Thyroid gland (tissue), 4 donors: ENCODE measurements around the gene RAET1E. TPM values are rescaled to one million over a fixed set of nuclear protein-coding genes. Genes with fewer than 3 reads are reported as not detected.
"Not testable (repeated sequence)": the region's sequence is repeated elsewhere in the genome, so short reads cannot be mapped to it uniquely, and the experiment has no call there.

Source experiments
- DNase-seq, 2 donors: peaks; one replicate each; pipeline ENCODE4 v3.0.0-alpha.2; 2019
- H3K27ac ChIP-seq, 3 donors: fragments of 200-600 bp; sonication (generic); 1 replicate in 2 of 3; 2 replicates in 1 of 3; pipeline ENCODE4 v1.5.1; 2016 to 2019; ENCODE audit warnings: mild to moderate bottlenecking in 1 of 3, moderate library complexity in 1 of 3
- H3K27me3 ChIP-seq: fragments of 200-600 bp; sonication (generic); one replicate; pipeline ENCODE4 v1.5.1; 2019
- H3K36me3 ChIP-seq, 2 donors: fragments of 200-600 bp; sonication (generic); one replicate each; pipeline ENCODE4 v1.5.1; 2016 to 2019
- H3K4me1 ChIP-seq, 2 donors: fragments of 200-600 bp; sonication (generic); one replicate each; pipeline ENCODE4 v1.5.1; 2017 to 2019
- H3K4me3 ChIP-seq, 3 donors: fragments of 200-600 bp; sonication (generic); replicated peaks in 1 of 3; 1 replicate in 2 of 3; 2 replicates in 1 of 3; pipeline ENCODE4 v1.5.1; 2016; ENCODE audit warnings: mild to moderate bottlenecking in 1 of 3
- H3K9me3 ChIP-seq: fragments of 200-600 bp; sonication (generic); one replicate; pipeline ENCODE4 v1.5.1; 2017
- POLR2A ChIP-seq, 2 donors: fragments of 450-650 bp; IDR thresholded peaks; one replicate each; pipeline ENCODE4 v1.6.1; 2017; ENCODE audit warnings: antibody characterized with exemption in 2 of 2, mild to moderate bottlenecking in 2 of 2, moderate library complexity in 1 of 2
- WGBS, 2 donors: methylation state at CpG; one replicate each; pipeline ENCODE4 v1.1.5; 2017; 5-methylcytosine and 5-hydroxymethylcytosine counted together
- intact Hi-C: fragments of 100-400 bp; cut with DNase I; formaldehyde crosslinking; loops from one replicate; pipeline ENCODE4 v1.15.1; 2023
- total RNA-seq, 4 donors: library from RNA; depleted of rRNA; stranded (reverse); fragments of >200 nt; gene quantifications; one replicate each; pipeline ENCODE4 v1.2.3, GENCODE V29; 2016
- TF ChIP-seq, protein P1 (sequence below), 6 experiments: fragments of 200-600 bp in 3 of 6; fragments of 450-650 bp in 3 of 6; sonication (generic) in 3 of 6; IDR thresholded peaks; one replicate each; pipeline ENCODE4 v1.5.1; 2016 to 2019; ENCODE audit warnings: antibody characterized with exemption in 6 of 6, mild to moderate bottlenecking in 2 of 6, inconsistent platforms in 1 of 6, moderate library complexity in 1 of 6

The RAET1E gene
- total RNA-seq, 4 donors from 2014 or later: 1.7 TPM; not detected in 3

DNA sequence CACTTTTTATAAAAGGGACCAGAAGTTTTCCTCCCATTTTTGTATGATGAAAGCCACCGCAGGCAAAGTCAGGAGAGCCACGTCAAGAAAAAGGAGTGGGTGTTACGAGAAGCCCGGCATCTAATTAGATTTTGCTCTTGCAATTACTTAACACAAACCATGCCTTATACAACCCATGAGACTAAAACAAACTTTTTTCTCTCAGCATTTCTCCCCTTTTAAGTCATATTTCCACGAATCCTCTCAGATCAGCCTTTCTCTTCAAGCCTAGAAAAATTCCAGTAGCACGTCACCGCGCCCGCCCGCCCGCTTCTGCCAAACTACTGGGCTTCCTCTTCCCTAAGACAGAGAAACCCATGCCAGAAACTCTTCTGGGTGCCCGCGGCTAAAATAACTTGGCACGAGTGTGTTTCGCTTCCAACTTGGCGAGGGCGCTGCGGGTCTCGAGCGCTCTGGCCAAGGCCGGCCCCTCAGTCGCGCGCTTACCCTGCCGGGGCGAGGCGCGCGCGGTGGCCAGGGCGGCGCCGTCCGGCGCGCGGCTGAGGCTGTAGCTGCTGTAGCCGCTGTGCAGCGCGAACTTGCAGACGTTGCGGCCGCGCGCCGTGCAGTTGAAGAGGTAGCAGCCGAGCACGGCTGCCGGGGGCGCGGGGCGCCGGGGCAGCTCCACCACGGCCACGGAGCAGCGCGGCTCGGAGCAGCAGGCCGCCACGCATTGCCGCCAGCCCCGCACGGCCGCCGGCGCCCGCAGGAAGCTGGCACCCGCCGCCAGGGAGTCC lies 34.8 kb downstream of the RAET1E start:
- 1 to 3% methylated on average over 13 to 15 of the region's 69 CpGs for WGBS, 2 donors
- no peaks in the 10 kb centered on the region for H3K9me3 ChIP-seq
- H3K4me1 ChIP-seq: peaks cover 26 to 31% of the 10 kb centered on the region in 2 donors
- TF ChIP-seq, protein P1, sequence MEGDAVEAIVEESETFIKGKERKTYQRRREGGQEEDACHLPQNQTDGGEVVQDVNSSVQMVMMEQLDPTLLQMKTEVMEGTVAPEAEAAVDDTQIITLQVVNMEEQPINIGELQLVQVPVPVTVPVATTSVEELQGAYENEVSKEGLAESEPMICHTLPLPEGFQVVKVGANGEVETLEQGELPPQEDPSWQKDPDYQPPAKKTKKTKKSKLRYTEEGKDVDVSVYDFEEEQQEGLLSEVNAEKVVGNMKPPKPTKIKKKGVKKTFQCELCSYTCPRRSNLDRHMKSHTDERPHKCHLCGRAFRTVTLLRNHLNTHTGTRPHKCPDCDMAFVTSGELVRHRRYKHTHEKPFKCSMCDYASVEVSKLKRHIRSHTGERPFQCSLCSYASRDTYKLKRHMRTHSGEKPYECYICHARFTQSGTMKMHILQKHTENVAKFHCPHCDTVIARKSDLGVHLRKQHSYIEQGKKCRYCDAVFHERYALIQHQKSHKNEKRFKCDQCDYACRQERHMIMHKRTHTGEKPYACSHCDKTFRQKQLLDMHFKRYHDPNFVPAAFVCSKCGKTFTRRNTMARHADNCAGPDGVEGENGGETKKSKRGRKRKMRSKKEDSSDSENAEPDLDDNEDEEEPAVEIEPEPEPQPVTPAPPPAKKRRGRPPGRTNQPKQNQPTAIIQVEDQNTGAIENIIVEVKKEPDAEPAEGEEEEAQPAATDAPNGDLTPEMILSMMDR (IDR thresholded peaks at IDR 0.05): no peak
- peak in 1 of 2 donors; percentile 76 for TF ChIP-seq POLR2A (IDR thresholded peaks at IDR 0.05)
- peak; percentile 92 to 93 for DNase-seq
- H3K36me3 ChIP-seq: no peaks in the 10 kb centered on the region
- intact Hi-C loops: loop anchor here (10.0 kb wide), 1 partner anchor 298 kb away; the partner anchor contains the start of gene GINM1
- H3K27ac ChIP-seq: peak overlapping the region; percentile 82 to 98 (median 91)
- H3K27me3 ChIP-seq: no peaks in the 10 kb centered on the region
- H3K4me3 ChIP-seq: peak overlapping the region; percentile 3 to 84 (median 73)

DNA sequence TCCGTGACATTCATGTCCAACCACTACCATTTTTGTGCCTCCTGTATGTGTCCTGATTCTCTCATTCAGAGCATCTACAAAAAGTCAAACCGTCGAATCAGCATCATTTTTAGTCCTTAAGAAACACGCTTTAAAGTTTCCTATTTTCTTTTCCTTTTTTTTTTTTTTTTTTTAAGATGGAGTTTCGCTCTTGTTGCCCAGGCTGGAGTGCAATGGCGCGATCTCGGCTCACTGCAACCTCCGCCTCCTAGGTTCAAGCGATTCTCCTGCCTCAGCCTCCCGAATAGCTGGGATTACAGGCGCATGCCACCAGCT lies 35.5 kb downstream of the RAET1E start:
- not testable (repeated sequence) for H3K9me3 ChIP-seq, H3K36me3 ChIP-seq, DNase-seq, H3K27me3 ChIP-seq
- Histone ChIP-seq H3K4me3 (peak overlapping the region in 1 of 3 donors; percentile 73), H3K27ac (peak overlapping the region; percentile 82 to 98 (median 91)), H3K4me1 (peaks cover 26 to 31% of the 10 kb centered on the region in 2 donors)
- intact Hi-C loops: loop anchor here (10.0 kb wide), 1 partner anchor 298 kb away; the partner anchor contains the start of gene GINM1
- 93 to 94% methylated on average over 12 of the region's 12 CpGs for WGBS, 2 donors

DNA sequence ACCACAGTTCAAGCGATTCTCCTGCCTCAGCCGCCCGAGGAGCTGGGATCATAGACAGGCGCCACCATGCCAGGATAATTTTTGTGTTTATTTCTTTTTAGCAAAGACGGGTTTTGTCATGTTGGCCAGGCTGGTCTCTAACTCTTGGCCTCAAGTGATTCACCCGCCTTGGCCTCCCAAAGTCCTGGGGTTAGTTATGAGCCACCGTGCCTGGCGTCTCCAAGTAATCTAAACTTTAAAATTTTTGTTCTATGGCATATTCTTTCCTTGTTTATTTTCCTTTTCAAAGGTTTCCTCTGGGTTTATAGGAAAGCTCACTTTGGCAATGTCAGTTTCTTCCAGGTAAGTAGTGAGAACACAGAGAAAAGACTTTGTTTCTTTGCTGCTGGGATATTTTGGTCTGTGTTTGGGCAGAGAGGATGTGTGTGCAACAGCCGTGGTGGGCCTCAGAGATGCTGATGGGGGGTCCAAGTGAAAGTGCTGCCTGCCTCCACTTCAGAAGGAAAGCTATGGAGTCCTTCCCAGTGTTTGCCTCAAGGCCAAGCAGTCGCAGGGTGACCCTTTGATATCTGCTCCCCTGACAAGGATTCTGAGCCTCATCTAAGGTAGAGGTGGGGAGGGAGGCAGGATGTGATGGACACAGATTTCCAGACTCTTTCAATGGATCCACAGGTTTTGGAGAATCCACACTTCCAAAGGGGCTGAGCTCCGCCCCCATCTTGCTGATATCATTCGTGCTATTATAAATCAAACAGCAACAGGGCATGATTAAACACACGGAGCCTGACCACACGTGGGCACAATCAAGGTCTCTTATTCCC lies 36.1 kb downstream of the RAET1E start:
- H3K36me3 ChIP-seq: no peaks in the 10 kb centered on the region
- DNase-seq: no peak
- no peak overlapping the region for H3K4me3 ChIP-seq
- intact Hi-C loops: loop anchor here (10.0 kb wide), 1 partner anchor 297 kb away; the partner anchor contains the start of gene GINM1
- peak overlapping the region in 2 of 3 donors; percentile 79 to 98 for H3K27ac ChIP-seq
- no peaks in the 10 kb centered on the region for H3K9me3 ChIP-seq
- no peaks in the 10 kb centered on the region for H3K27me3 ChIP-seq
- peaks cover 26 to 31% of the 10 kb centered on the region in 2 donors for H3K4me1 ChIP-seq
- no peak for TF ChIP-seq POLR2A (IDR thresholded peaks at IDR 0.05)
- TF ChIP-seq, protein P1 (IDR thresholded peaks at IDR 0.05): no peak
- WGBS, 2 donors: 74 to 78% methylated on average over 14 of the region's 14 CpGs

DNA sequence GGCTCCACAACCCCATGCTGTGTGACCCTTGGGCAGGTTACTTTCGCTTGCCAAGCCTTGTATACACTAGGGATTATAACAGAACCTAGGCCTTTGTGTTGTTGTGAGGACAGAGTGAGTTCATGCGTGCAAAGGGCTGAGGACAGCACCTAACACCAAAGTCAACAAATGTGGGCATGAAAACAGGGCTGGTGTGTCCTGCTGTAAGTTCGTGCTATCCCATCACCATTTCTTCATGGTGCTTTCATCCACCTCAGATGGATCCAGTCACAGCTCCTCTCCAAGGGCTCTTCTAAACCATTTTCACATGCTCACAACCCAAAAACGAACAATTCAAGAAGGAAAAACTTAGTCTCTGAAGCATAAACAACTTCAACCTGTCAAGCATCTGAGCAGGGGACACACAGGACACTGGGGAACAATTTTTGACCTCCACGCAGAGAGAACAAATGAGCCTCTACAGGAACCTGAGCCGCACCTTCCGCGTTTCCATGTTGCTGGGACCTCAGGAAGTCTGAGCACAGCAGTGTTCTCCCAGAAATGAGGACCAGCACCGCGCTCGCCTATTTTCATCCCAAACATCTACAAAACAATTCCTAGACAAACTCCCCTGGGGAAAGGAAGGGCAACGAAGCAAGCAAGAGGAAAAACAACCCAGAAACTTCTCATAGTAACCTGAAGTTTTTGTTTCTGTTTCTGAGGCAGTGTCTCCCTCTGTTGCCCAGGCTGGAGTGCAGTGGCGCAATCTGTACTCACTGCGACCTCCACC lies 36.9 kb downstream of the RAET1E start:
- no peaks in the 10 kb centered on the region for H3K36me3 ChIP-seq
- peaks cover 26 to 31% of the 10 kb centered on the region in 2 donors for H3K4me1 ChIP-seq
- peak; percentile 45 to 71 for DNase-seq
- WGBS, 2 donors: 63 to 69% methylated on average over 14 of the region's 14 CpGs
- intact Hi-C loops: loop anchor here (10.0 kb wide), 1 partner anchor 296 kb away; the partner anchor contains the start of gene GINM1
- peak overlapping the region; percentile 31 to 98 (median 79) for H3K27ac ChIP-seq
- no peak overlapping the region for H3K4me3 ChIP-seq
- no peak for TF ChIP-seq POLR2A (IDR thresholded peaks at IDR 0.05)
- TF ChIP-seq, protein P1 (IDR thresholded peaks at IDR 0.05): peak in 2 of 6 experiments; percentile 16 to 42
- H3K27me3 ChIP-seq: no peaks in the 10 kb centered on the region
- no peaks in the 10 kb centered on the region for H3K9me3 ChIP-seq

DNA sequence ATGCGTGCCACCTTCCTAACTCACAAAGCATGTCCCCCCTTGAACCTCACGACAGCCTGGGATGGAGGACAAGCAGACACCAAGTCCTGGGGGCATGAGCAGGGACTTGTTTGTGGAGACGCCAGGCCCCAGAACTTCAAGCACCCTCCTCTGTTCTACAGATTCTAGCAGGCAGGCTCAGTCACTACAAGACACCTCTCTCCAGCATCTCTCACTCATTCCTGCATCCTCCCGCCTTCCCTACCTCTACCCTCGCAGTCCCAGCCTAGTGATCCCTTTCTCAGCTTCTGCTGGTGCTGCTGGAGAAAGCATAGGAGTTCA lies 37.4 kb downstream of the RAET1E start:
- Histone ChIP-seq H3K9me3 (no peaks in the 10 kb centered on the region), H3K36me3 (no peaks in the 10 kb centered on the region), H3K4me3 (no peak overlapping the region), H3K4me1 (peaks cover 26 to 37% of the 10 kb centered on the region in 2 donors), H3K27me3 (no peaks in the 10 kb centered on the region), H3K27ac (peak overlapping the region in 2 of 3 donors; percentile 79 to 98)
- WGBS, 2 donors: 93 to 97% methylated on average over 5 of the region's 5 CpGs
- intact Hi-C loops: loop anchor here (10.0 kb wide), 1 partner anchor 296 kb away; the partner anchor contains the start of gene GINM1
- no peak for DNase-seq
- TF ChIP-seq POLR2A (IDR thresholded peaks at IDR 0.05): no peak
- TF ChIP-seq, protein P1 (IDR thresholded peaks at IDR 0.05): no peak
